Measurements from ENCODE around the gene STRA8.
"Not testable (repeated sequence)": the region's sequence is repeated elsewhere in the genome, so short reads cannot be mapped to it uniquely, and the experiment has no call there.

Gene STRA8

DNA sequence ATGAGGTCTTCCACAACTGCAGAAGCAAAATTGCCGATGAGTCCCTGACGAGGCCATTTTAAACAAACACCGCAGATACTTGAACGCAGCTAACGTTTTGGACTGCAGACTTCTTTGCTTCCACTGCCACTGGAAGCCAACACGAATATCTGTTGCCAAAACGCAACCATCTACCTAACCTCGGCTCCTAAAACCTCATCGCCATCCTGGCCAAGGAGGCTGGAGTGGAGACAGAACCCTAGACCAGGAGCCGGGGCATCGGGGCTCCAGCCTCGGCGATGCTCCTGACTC is 22.8 kb upstream of the STRA8 start:
- DNase-seq = no peak
- Mint-ChIP-seq H3K4me3 (peak overlapping the region; percentile 92 to 97), H3K9me3 (no peaks in the 10 kb centered on the region), H3K36me3 (peaks cover 36 to 54% of the 10 kb centered on the region in 2 donors), H3K27ac (peak overlapping the region; percentile 99), H3K4me1 (peaks cover 37 to 62% of the 10 kb centered on the region in 2 donors), H3K27me3 (no peaks in the 10 kb centered on the region)
- ATAC-seq (replicated peaks) = peak; percentile 2 to 6

DNA sequence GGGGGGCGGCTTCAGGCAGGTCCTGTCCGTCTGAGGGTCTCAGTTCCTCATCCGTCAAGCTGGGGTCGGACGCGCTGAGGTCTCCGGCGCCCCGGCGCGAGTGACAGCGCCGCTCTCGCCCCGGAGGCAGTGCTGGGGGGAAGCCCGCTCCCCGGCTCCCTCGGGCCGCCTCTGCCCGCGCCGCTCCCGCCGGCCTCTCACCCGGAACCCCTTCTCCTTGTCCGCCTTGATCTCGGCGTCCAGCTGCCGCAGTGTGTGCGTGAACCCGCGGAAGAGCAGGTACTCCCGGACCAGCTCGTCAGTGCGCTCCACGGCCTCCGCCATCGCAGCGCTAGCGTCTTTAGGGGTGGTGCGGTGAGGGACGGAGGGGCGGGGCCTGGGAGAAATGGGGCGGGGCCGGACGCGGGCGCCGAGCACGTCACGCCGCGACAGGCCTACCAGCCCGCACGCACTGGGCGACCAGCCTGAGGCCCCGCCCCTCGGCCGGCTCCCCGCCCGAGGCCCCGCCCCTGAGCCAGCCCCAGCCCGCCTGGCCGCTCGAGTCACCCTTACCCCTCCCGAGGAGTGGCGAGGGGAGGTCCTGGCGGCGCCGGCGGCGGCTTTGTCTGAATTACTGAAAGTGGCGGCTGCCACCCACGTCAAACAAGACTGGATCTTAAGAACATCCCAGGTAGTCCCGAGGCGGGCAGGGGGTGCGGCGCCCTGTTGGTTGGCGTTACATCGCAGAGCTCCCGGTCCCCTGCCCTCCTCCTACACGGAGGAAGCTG is 22.3 kb upstream of the STRA8 start, which contains the start of gene WDR91:
Gene WDR91 (minus strand): TSS at position 348 of the 767 bp plus-strand sequence. CDS start 24 bp downstream, at position 324.
- H3K27ac Mint-ChIP-seq = peak within 1 kb of the TSS; percentile 99
- ATAC-seq (replicated peaks) (peak; percentile 77 to 83), DNase-seq (peak; percentile 88)
- peaks cover 30 to 49% of the 10 kb centered on the region in 2 donors for H3K36me3 Mint-ChIP-seq
- H3K4me3 Mint-ChIP-seq = peak within 1 kb of the TSS; percentile 92 to 97
- H3K27me3 Mint-ChIP-seq = no peaks in the 10 kb centered on the region
- peaks cover 33 to 56% of the 10 kb centered on the region in 2 donors for H3K4me1 Mint-ChIP-seq
- no peaks in the 10 kb centered on the region for H3K9me3 Mint-ChIP-seq

DNA sequence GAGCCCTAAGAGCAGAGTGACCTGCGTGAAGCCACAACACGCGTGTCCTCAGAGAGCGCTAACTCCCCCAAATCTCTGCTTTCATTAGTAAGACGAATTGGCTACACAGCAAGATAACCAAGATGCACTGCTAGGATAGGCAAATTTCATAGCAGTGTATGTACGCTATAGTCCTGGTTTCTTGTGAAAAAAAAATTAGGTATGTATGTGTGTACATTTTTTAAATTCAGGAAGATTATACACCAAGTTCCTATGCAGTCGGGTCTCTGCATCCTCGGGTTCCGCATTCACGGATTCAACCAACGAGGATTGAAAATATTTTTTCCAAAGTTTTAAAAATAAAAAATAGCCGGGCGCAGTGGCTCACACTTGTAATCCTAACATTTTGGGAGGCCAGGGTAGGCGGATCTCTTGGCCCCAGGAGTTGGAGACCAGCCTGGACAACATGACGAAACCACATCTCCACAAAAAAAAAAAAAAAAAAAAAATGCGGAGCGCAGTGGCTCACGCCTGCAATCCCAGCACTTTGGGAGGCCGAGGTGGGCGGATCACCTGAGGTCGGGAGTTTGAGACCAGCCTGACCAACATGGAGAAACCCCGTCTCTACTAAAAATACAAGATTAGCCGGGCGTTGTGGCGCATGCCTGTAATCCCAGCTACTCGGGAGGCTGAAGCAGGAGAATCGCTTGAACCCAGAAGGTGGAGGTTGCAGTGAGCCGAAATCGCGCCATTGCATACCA is 21.5 kb upstream of the STRA8 start:
- Mint-ChIP-seq H3K4me1 (peaks cover 28 to 49% of the 10 kb centered on the region in 2 donors), H3K36me3 (peaks cover 25 to 43% of the 10 kb centered on the region in 2 donors), H3K27ac (peak overlapping the region; percentile 99), H3K4me3 (peak overlapping the region; percentile 92 to 97)
- not testable (repeated sequence) for DNase-seq; ATAC-seq (replicated peaks); H3K9me3 Mint-ChIP-seq; H3K27me3 Mint-ChIP-seq

DNA sequence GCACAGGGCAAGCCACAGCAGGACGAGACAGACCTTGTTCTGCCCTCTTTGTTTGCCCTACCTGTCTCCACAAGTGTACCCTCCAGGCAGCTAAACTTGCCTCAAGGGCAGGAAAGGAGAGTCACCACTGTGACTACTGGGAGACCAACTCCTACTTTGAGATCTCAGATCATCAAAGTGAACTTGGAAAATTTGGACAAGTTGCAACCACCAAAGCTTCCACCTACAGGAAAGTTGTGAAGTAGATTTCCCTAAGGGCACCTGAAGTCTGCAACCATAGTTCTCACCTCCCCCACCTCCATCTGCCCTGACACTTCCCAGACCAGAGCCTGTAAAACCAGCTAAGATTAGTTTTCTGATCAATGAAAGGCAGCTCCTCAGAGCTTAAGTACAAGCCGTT is 19.8 kb upstream of the STRA8 start:
- DNase-seq (no peak), ATAC-seq (replicated peaks) (no peak)
- Mint-ChIP-seq H3K27me3 (peaks cover 0 to 7% of the 10 kb centered on the region in 2 donors), H3K27ac (peak overlapping the region; percentile 56), H3K4me1 (peaks cover 11 to 32% of the 10 kb centered on the region in 2 donors), H3K36me3 (peaks cover 9 to 26% of the 10 kb centered on the region in 2 donors), H3K9me3 (no peaks in the 10 kb centered on the region), H3K4me3 (peak overlapping the region in 1 of 2 donors; percentile 13)

DNA sequence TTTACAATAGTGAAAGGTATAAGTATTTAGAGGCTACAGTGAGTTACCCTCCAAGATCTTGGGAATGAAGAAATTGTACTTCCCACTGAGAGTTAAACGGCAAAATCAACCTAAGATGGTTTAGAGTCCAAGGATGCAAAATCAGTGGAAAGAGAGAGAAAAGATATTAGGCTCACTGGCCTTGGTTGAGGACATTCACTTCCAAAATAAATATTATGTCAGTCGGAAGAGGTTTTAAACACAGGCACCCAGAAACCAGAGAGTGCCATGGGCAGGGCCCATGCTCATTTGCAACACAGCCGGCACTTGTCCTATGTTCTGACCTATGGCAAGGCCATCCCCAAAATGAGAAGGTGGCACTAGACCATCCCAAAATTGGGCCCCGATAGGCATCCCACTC is 18.5 kb upstream of the STRA8 start:
- no peak for DNase-seq
- H3K36me3 Mint-ChIP-seq = peaks cover 4 to 16% of the 10 kb centered on the region in 2 donors
- H3K27ac Mint-ChIP-seq = no peak overlapping the region
- peaks cover 0 to 7% of the 10 kb centered on the region in 2 donors for H3K27me3 Mint-ChIP-seq
- no peak for ATAC-seq (replicated peaks)
- H3K9me3 Mint-ChIP-seq = peaks cover 0 to 1% of the 10 kb centered on the region in 2 donors
- no peak overlapping the region for H3K4me3 Mint-ChIP-seq
- H3K4me1 Mint-ChIP-seq = peaks cover 9 to 18% of the 10 kb centered on the region in 2 donors

DNA sequence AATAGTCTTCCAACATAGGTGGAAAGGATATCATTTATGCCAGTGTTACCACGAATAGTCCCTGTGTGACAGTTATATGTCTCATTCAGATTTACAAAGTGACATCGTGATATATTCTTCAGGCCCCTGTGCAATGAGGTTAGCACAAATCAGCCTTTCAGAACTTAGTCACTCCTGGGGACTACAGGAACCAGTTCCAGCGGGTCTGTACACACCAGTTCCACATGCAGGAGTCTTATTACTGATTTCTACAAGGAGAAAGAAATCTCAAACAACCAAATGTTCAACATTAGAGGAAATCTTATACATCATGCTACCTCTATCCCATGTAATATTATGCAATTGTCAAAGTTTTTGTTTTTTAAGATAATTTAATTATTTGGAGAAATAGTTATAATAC is 17.9 kb upstream of the STRA8 start:
- peaks cover 9 to 17% of the 10 kb centered on the region in 2 donors for H3K4me1 Mint-ChIP-seq
- peaks cover 1 to 7% of the 10 kb centered on the region in 2 donors for H3K9me3 Mint-ChIP-seq
- H3K36me3 Mint-ChIP-seq = peaks cover 9 to 16% of the 10 kb centered on the region in 2 donors
- DNase-seq = no peak
- no peak overlapping the region for H3K4me3 Mint-ChIP-seq
- H3K27ac Mint-ChIP-seq = no peak overlapping the region
- no peak for ATAC-seq (replicated peaks)
- H3K27me3 Mint-ChIP-seq = peaks cover 0 to 7% of the 10 kb centered on the region in 2 donors

DNA sequence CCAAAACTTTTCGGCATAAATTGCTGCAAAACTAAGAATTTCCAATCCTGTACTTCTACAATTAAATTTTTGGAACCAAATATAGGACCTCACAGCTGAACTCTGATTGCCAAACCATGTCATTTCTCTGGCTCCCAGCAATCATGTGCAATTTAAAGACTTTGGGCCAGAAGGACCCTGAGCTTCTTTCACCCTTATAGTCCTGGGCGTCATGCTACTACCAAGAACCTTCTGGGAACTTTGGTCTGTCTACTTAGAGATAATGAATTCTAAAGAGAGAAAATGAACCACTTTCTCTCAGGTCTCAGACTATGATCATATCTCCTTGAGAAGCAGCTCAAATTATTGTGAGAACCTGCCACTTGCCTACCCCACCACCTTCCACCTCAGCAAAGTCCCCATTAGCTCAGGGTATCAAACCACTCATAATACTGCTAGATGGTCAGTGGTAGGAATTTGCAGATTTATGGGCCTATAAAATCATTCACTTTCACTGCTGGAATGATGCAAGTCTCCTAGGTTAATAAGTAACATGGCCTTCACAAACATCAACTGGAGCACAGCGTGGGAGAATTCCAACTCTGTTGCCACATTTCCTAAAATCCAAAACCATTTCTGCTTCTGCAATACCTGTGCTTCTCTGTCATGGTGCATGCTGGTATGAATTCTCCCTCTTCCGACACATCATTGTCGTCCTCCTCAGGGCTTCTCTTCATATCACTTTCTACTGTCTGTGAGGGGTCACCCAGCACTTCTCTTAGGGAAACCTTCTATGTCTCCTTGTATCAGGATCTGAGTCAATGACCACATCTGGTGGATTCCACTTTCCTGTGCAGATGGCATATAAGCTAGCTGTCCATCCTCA is 15.8 kb upstream of the STRA8 start:
- no peak for DNase-seq
- Mint-ChIP-seq H3K9me3 (peaks cover 1 to 7% of the 10 kb centered on the region in 2 donors), H3K4me1 (peaks cover 11 to 24% of the 10 kb centered on the region in 2 donors), H3K4me3 (no peak overlapping the region), H3K27me3 (peaks cover 0 to 7% of the 10 kb centered on the region in 2 donors), H3K27ac (no peak overlapping the region), H3K36me3 (peaks cover 7 to 11% of the 10 kb centered on the region in 2 donors)
- ATAC-seq (replicated peaks) = no peak

DNA sequence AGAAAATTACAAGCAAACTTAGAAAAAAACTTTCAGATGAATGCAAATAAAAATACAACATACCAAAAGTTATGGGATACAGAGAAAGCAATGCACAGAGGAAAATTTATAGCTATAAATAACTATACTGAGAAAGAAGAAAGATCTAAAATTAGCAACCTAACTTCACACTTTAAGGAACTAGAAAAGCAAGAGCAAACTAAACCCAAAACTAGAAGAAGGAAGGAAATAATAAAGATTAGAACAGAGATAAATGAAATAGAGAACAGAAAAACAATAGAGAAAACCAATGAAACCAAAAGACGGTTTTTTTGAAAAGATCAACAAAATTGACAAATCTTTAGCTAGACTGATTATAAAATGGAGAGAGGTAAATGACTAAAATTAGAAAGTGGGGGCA is 9.6 kb upstream of the STRA8 start:
- H3K9me3 Mint-ChIP-seq = peaks cover 7 to 14% of the 10 kb centered on the region in 2 donors
- H3K36me3 Mint-ChIP-seq = peaks cover 11 to 12% of the 10 kb centered on the region in 2 donors
- H3K4me1 Mint-ChIP-seq = peaks cover 11 to 28% of the 10 kb centered on the region in 2 donors
- ATAC-seq (replicated peaks) = peak; percentile 81
- DNase-seq = no peak
- H3K27ac Mint-ChIP-seq = peak overlapping the region; percentile 1
- peak overlapping the region in 1 of 2 donors; percentile 20 for H3K4me3 Mint-ChIP-seq
- peaks cover 6% of the 10 kb centered on the region in 2 donors for H3K27me3 Mint-ChIP-seq

DNA sequence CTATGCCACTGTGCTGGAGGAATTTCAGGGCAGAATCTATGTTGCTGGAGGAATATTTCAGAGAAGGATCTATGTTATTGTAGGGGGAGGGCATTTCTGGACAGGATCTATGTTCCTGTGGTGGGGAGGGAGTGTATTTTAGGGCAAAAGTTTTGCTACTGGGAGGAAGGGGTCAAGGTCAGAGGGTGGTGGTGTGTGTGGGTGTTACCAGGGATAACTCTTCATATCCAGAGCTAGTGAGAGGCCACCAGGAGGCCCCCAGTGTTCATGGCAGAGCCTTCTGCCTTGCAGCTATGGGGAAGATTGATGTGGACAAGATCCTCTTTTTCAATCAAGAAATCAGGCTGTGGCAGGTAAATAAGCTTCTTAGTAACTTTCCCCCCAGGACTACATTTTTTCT is 2.0 kb upstream of the STRA8 start:
- Mint-ChIP-seq H3K27me3 (peaks cover 15 to 20% of the 10 kb centered on the region in 2 donors), H3K9me3 (peaks cover 6 to 9% of the 10 kb centered on the region in 2 donors), H3K27ac (no peak overlapping the region), H3K4me1 (peaks cover 19 to 33% of the 10 kb centered on the region in 2 donors), H3K36me3 (peaks cover 4 to 7% of the 10 kb centered on the region in 2 donors), H3K4me3 (no peak overlapping the region)
- DNase-seq = no peak
- no peak for ATAC-seq (replicated peaks)

DNA sequence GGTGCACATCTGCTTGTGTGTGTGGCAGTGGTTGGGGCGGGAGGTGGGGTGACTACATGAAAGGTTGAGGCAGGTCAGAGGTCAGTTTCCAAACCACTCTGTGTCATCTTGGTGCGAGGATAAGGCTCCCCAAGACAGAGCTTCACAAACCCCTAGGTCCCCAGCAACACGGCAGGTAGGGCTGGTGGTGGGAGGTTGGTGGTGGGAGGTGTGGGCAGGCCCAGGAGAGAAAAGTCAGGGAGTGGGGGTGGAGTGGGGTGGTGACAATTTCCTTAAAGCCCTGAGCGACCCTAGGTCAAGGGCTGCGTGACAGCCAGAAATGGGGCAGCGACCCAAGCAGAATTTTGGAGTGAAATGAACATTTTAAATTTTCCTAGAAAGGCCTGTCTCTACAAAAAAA is 1.6 kb upstream of the STRA8 start:
- H3K27ac Mint-ChIP-seq = no peak overlapping the region

DNA sequence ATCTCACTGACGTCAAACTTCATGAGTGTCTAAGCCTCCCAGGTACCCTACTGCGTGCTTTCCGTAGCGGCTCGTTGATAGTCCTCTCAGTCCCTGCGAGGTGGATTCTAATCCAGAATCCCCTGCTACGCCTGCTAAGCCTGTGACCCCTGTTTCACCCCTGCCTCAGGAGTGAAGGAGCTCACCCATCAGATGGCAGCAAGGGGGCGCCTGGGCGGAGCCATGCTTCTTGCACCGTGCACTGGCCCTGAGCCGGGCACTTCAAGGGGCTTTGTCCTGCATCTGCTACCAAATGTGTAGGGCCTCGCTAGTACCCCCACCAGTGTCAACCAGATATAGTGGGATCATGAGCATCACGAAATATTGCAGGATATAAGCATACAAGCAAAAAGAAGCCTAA is 918 bp upstream of the STRA8 start:
- peaks cover 6 to 9% of the 10 kb centered on the region in 2 donors for H3K9me3 Mint-ChIP-seq
- no peak overlapping the region for H3K4me3 Mint-ChIP-seq
- peaks cover 15 to 20% of the 10 kb centered on the region in 2 donors for H3K27me3 Mint-ChIP-seq
- H3K4me1 Mint-ChIP-seq = peaks cover 26 to 44% of the 10 kb centered on the region in 2 donors
- peaks cover 4 to 10% of the 10 kb centered on the region in 2 donors for H3K36me3 Mint-ChIP-seq
- ATAC-seq (replicated peaks) = no peak
- H3K27ac Mint-ChIP-seq = peak overlapping the region; percentile 33
- no peak for DNase-seq

More for the DNA sequence above, 1.6 kb upstream of the STRA8 start:
- ATAC-seq (replicated peaks) (no peak), DNase-seq (no peak)
- Mint-ChIP-seq H3K4me3 (no peak overlapping the region), H3K9me3 (peaks cover 6 to 9% of the 10 kb centered on the region in 2 donors), H3K4me1 (peaks cover 23 to 38% of the 10 kb centered on the region in 2 donors), H3K27me3 (peaks cover 15 to 20% of the 10 kb centered on the region in 2 donors), H3K36me3 (peaks cover 4 to 10% of the 10 kb centered on the region in 2 donors)

DNA sequence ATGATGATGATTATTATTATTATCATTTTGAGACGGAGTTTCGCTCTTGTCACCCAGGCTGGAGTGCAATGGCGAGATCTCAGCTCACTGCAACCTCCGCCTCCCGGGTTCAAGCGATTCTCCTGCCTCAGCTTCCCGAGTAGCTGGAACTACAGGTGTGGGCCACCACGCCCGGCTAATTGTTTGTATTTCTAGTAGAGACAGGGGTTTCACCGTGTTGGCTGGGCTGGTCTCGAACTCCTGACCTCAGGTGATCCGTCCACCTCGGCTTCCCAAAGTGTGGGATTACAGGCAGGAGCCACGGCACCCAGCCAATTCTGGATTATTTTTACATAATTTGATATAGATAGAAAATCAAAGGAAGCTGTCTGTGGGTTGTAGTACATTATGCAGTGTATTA is 457 bp downstream of the STRA8 start:
- not testable (repeated sequence) for H3K27ac Mint-ChIP-seq; DNase-seq; H3K4me3 Mint-ChIP-seq; ATAC-seq (replicated peaks); H3K36me3 Mint-ChIP-seq; H3K9me3 Mint-ChIP-seq
- peaks cover 31 to 53% of the 10 kb centered on the region in 2 donors for H3K4me1 Mint-ChIP-seq
- peaks cover 9 to 13% of the 10 kb centered on the region in 2 donors for H3K27me3 Mint-ChIP-seq

DNA sequence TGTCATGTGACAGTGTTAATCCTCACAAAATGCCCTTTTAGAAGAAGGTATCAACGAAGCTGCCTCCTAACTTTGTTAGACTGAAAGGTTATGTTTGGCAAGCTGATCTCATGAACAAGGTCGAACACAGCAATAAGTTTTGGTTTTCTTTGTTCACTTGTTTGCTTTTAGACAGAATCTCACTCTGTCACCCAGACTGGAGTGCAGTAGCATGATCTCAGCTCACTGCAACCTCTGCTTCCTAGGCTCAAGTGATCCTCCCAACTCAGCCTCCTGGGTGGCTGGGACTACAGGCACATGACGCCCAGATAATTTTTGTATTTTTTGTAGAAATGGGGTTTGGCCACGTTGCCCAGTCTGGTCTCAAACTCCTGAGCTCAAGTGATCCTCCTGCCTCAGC is 1.1 kb downstream of the STRA8 start:
- ATAC-seq (replicated peaks) (no peak), DNase-seq (no peak)
- Mint-ChIP-seq H3K4me3 (no peak overlapping the region), H3K9me3 (peaks cover 0 to 4% of the 10 kb centered on the region in 2 donors), H3K4me1 (peaks cover 36 to 59% of the 10 kb centered on the region in 2 donors), H3K27ac (no peak overlapping the region), H3K27me3 (peaks cover 9 to 14% of the 10 kb centered on the region in 2 donors), H3K36me3 (peaks cover 0 to 3% of the 10 kb centered on the region in 2 donors)

DNA sequence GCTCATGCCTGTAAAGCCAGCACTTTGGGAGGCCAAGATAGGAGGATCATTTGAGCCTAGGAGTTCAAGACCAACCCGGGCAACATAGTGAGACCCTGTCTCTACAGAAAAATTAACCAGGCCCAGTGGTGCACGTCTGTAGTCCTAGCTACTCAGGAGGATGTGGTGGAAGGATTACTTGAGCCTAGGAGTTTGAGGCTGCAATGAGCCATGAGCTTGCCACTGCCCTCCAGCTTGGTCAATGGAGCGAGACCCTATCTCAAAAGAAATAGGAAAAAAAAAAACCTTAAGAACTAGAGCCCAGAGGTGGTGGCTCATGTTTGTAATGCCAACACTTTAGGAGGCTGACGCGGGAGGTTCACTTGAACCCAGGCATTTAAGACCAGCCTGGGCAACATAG is 2.2 kb downstream of the STRA8 start:
- ATAC-seq (replicated peaks) = no peak
- Mint-ChIP-seq H3K27me3 (peaks cover 9 to 14% of the 10 kb centered on the region in 2 donors), H3K36me3 (peaks cover 0 to 3% of the 10 kb centered on the region in 2 donors)

More for the DNA sequence above, 2.2 kb downstream of the STRA8 start:
- H3K4me1 Mint-ChIP-seq = peaks cover 34 to 63% of the 10 kb centered on the region in 2 donors
- peaks cover 0 to 4% of the 10 kb centered on the region in 2 donors for H3K9me3 Mint-ChIP-seq
- H3K27ac Mint-ChIP-seq = peak overlapping the region; percentile 39
- DNase-seq = no peak
- H3K4me3 Mint-ChIP-seq = no peak overlapping the region

Measured in stimulated activated naive B cell treated with anti-CD40 and anti-IgM and Interleukin-4, amounts not matched to agents 10 μg/mL and 1 μg/mL and 100 μg/mL, for 72 hours (primary cell).